AG09309 (cell line): Measurements from ENCODE around the gene PCDHGA2.
A peak's percentile ranks its signal among the peaks of the same experiment; 100 is the strongest.
"Not testable (repeated sequence)": the region's sequence is repeated elsewhere in the genome, so short reads cannot be mapped to it uniquely, and the experiment has no call there.

Experiments
- DNase-seq: peaks from one replicate; pipeline ENCODE4 v3.0.0-alpha.2; 2010; ENCODE audit warnings: low read depth
- H3K4me3 ChIP-seq: 2 replicates; pipeline ENCODE4 v1.5.1; 2011; ENCODE audit warnings: mild to moderate bottlenecking, low read depth, low read length, moderate library complexity; ENCODE audit not compliant: control insufficient read depth
- TF ChIP-seq, protein P1 (sequence below): IDR thresholded peaks from 2 replicates; pipeline ENCODE4 v1.5.1; 2011; ENCODE audit warnings: mild to moderate bottlenecking, low read depth, low read length, inconsistent platforms; ENCODE audit not compliant: insufficient read depth, control insufficient read depth; ENCODE audit errors: missing control alignments

PCDHGA2 gene

GRCh38 chr5:141384471-141385267 is 46.1 kb downstream of the PCDHGA2 start:
- DNase-seq: no peak
- no peak overlapping the region for H3K4me3 ChIP-seq
- TF ChIP-seq, protein P1, sequence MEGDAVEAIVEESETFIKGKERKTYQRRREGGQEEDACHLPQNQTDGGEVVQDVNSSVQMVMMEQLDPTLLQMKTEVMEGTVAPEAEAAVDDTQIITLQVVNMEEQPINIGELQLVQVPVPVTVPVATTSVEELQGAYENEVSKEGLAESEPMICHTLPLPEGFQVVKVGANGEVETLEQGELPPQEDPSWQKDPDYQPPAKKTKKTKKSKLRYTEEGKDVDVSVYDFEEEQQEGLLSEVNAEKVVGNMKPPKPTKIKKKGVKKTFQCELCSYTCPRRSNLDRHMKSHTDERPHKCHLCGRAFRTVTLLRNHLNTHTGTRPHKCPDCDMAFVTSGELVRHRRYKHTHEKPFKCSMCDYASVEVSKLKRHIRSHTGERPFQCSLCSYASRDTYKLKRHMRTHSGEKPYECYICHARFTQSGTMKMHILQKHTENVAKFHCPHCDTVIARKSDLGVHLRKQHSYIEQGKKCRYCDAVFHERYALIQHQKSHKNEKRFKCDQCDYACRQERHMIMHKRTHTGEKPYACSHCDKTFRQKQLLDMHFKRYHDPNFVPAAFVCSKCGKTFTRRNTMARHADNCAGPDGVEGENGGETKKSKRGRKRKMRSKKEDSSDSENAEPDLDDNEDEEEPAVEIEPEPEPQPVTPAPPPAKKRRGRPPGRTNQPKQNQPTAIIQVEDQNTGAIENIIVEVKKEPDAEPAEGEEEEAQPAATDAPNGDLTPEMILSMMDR: no peak

GRCh38 chr5:141387557-141388311 is 49.2 kb downstream of the PCDHGA2 start, which contains the start of gene PCDHGB4:
Gene PCDHGB4, plus strand, starts transcription at chr5:141387698. Its CDS starts 187 bp downstream, at chr5:141387885.
- not testable (repeated sequence) for DNase-seq
- peak within 1 kb of the TSS; percentile 29 for H3K4me3 ChIP-seq
- TF ChIP-seq, protein P1: peak; percentile 60

- DNase-seq: no peak
- TF ChIP-seq, protein P1: no peak
- no peak overlapping the region for H3K4me3 ChIP-seq
These were observed 50.1 kb downstream of the PCDHGA2 start for GRCh38 chr5:141388661-141389060.

GRCh38 chr5:141389153-141390042 is 50.8 kb downstream of the PCDHGA2 start:
- no peak for DNase-seq
- H3K4me3 ChIP-seq: no peak overlapping the region
- TF ChIP-seq, protein P1: no peak

DNA sequence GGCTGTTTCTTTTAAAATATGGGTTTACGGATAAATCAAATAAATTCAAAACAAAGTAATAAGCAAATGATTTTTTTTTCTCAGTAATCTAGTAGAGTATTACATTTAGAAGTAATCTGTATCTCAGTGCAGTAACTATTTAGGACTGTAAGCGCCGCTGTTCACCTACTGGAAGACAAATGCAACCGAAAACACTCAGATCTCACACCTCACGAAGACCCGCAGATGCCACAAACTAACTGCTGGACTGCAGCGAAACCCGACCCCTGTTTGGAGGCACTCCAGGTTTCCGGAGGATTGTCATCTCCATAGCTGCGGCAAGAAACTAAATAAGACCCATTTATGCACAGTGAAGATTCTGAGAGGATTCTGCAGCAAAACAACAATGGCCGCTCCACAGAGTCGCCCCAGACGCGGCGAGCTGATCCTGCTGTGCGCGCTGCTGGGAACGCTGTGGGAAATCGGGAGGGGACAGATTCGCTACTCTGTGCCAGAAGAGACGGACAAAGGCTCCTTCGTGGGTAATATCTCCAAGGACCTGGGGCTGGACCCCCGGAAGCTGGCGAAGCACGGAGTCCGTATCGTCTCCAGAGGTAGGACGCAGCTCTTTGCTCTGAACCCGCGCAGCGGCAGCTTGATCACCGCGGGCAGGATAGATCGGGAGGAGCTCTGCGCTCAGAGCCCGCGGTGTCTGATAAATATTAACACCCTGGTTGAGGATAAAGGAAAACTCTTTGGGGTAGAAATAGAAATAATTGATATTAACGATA is 54.1 kb downstream of the PCDHGA2 start, which contains the start of gene PCDHGA8:
TSS of gene PCDHGA8 (plus strand) at position 205 of the 770 bp plus-strand sequence. CDS start at position 386, 181 bp downstream.
- H3K4me3 ChIP-seq: peak within 1 kb of the TSS; percentile 43
- TF ChIP-seq, protein P1: peak; percentile 44
- no peak for DNase-seq
